Smooth muscle cell (in vitro differentiated cells): ENCODE data around the gene SIRT3. TPM values are rescaled to one million over a fixed set of nuclear protein-coding genes. Genes with fewer than 3 reads are reported as not detected.
A peak's percentile ranks its signal among the peaks of the same experiment; 100 is the strongest.
"Not testable (repeated sequence)": the region's sequence is repeated elsewhere in the genome, so short reads cannot be mapped to it uniquely, and the experiment has no call there.

Experiments
- DNase-seq: peaks from one replicate; lab custom pipeline; 2025; ENCODE audit not compliant: unreplicated experiment; lab: John Stamatoyannopoulos, UW
- H2AFZ ChIP-seq: fragments of 200-600 bp; sonication (generic); 2 replicates; pipeline ENCODE4 v1.6.0; 2016; ENCODE audit warnings: antibody characterized with exemption, low read depth, mild to moderate bottlenecking
- H3F3A ChIP-seq: fragments of 200-600 bp; sonication (generic); 2 replicates; pipeline ENCODE4 v1.6.0; 2017; ENCODE audit warnings: antibody characterized with exemption, low read depth
- H3K27ac ChIP-seq: fragments of 200-600 bp; sonication (generic); 2 replicates; pipeline ENCODE4 v1.5.1; 2016; ENCODE audit warnings: low read depth, mild to moderate bottlenecking
- H3K27me3 ChIP-seq: fragments of 200-600 bp; sonication (generic); 2 replicates; pipeline ENCODE4 v1.6.1; 2016; ENCODE audit warnings: low read depth, mild to moderate bottlenecking
- H3K36me3 ChIP-seq: fragments of 200-600 bp; sonication (generic); 2 replicates; pipeline ENCODE4 v1.5.1; 2016; ENCODE audit warnings: low read depth
- H3K4me1 ChIP-seq: fragments of 200-600 bp; sonication (generic); 2 replicates; pipeline ENCODE4 v1.5.1; 2016; ENCODE audit warnings: low read depth
- H3K4me2 ChIP-seq: fragments of 200-600 bp; sonication (generic); 2 replicates; pipeline ENCODE4 v1.6.0; 2016; ENCODE audit warnings: mild to moderate bottlenecking
- H3K4me3 ChIP-seq: fragments of 200-600 bp; sonication (generic); 2 replicates; pipeline ENCODE4 v1.5.1; 2016; ENCODE audit warnings: mild to moderate bottlenecking
- H3K79me2 ChIP-seq: fragments of 200-600 bp; sonication (generic); 2 replicates; pipeline ENCODE4 v1.6.0; 2016; ENCODE audit warnings: low read depth, mild to moderate bottlenecking
- H3K9ac ChIP-seq: fragments of 200-600 bp; sonication (generic); 2 replicates; pipeline ENCODE4 v1.6.0; 2016; ENCODE audit warnings: low read depth
- H3K9me3 ChIP-seq: fragments of 200-600 bp; sonication (generic); replicated peaks from 2 replicates; pipeline ENCODE4 v1.5.1; 2016; ENCODE audit warnings: low read depth
- H4K20me1 ChIP-seq: fragments of 200-600 bp; sonication (generic); 2 replicates; pipeline ENCODE4 v1.6.0; 2016; ENCODE audit warnings: low read depth
- CTCF ChIP-seq: fragments of 200-600 bp; sonication (generic); IDR thresholded peaks from 2 replicates; pipeline ENCODE4 v1.5.1; 2017; ENCODE audit warnings: borderline replicate concordance, mild to moderate bottlenecking, antibody characterized with exemption; ENCODE audit not compliant: insufficient read depth, poor library complexity, severe bottlenecking
- WGBS: methylation state at CpG from one replicate; pipeline ENCODE4 v1.1.7; 2016; ENCODE audit warnings: low lambda C conversion rate; 5-methylcytosine and 5-hydroxymethylcytosine counted together
- polyA plus RNA-seq: library from polyadenylated mRNA; unstranded; fragments of >200 nt; fragmentation: Nextera tagmentation; extraction: Ambion mirVana; gene quantifications from 2 replicates; pipeline ENCODE4 v1.2.1, GENCODE V29; 2016
- total RNA-seq: library from RNA; depleted of rRNA; stranded (reverse); fragments of >200 nt; gene quantifications from 2 replicates; pipeline ENCODE4 v1.2.3, GENCODE V29; 2014

Gene SIRT3
- total and polyA plus RNA-seq, 2 experiments from 2014 or later, result 13.0 to 19.8 TPM

- H3K36me3 ChIP-seq, result no peaks in the 10 kb centered on the region
- no peaks in the 10 kb centered on the region for H3K79me2 ChIP-seq
- no peak overlapping the region for H3K4me3 ChIP-seq
- 92% methylated on average over 20 of the region's 23 CpGs for WGBS
- no peak for DNase-seq
- H3K9ac ChIP-seq, result no peak overlapping the region
- no peaks in the 10 kb centered on the region for H3K27me3 ChIP-seq
- peaks cover 24% of the 10 kb centered on the region for H4K20me1 ChIP-seq
- no peaks in the 10 kb centered on the region for H3K4me1 ChIP-seq
- H2AFZ ChIP-seq, result no peak overlapping the region
- H3F3A ChIP-seq, result no peaks in the 10 kb centered on the region
- no peak overlapping the region for H3K27ac ChIP-seq
- no peak for TF ChIP-seq CTCF
- no peaks in the 10 kb centered on the region for H3K9me3 ChIP-seq
- H3K4me2 ChIP-seq, result no peak overlapping the region
Observed at GRCh38 chr11:196786-197731, 39.1 kb downstream of the SIRT3 start.

- not testable (repeated sequence) for H3K79me2 ChIP-seq, H4K20me1 ChIP-seq, H3K4me1 ChIP-seq, H3K9ac ChIP-seq, H3K36me3 ChIP-seq, H3K4me2 ChIP-seq, H3F3A ChIP-seq, H3K4me3 ChIP-seq, H3K27ac ChIP-seq, H3K9me3 ChIP-seq, DNase-seq, H3K27me3 ChIP-seq, H2AFZ ChIP-seq
- 81% methylated on average over 5 of the region's 5 CpGs for WGBS
Observed at GRCh38 chr11:193481-193880, 42.7 kb downstream of the SIRT3 start.

GRCh38 chr11:192674-193128, 43.4 kb downstream of the SIRT3 start, which contains the start of gene SCGB1C1:
Gene SCGB1C1, plus strand, starts transcription at chr11:193078. Its CDS starts 22 bp downstream, at chr11:193100.
- 96% methylated on average over 3 of the region's 11 CpGs for WGBS
- not testable (repeated sequence) for H3K79me2 ChIP-seq, H3K4me3 ChIP-seq, H3F3A ChIP-seq, H3K4me2 ChIP-seq, H4K20me1 ChIP-seq, H2AFZ ChIP-seq, H3K27ac ChIP-seq, H3K36me3 ChIP-seq, H3K27me3 ChIP-seq, H3K9ac ChIP-seq, H3K9me3 ChIP-seq, H3K4me1 ChIP-seq, DNase-seq

- not testable (repeated sequence) for H3K4me1 ChIP-seq, H4K20me1 ChIP-seq, H3K79me2 ChIP-seq, H3F3A ChIP-seq, H3K4me3 ChIP-seq, H3K36me3 ChIP-seq, DNase-seq, H2AFZ ChIP-seq, H3K4me2 ChIP-seq, H3K27me3 ChIP-seq, H3K9me3 ChIP-seq, H3K27ac ChIP-seq, H3K9ac ChIP-seq
- TF ChIP-seq CTCF, result peak; percentile 22
- WGBS, result 88% methylated on average over 5 of the region's 8 CpGs
Observed at GRCh38 chr11:191490-192478, 44.4 kb downstream of the SIRT3 start.

DNA sequence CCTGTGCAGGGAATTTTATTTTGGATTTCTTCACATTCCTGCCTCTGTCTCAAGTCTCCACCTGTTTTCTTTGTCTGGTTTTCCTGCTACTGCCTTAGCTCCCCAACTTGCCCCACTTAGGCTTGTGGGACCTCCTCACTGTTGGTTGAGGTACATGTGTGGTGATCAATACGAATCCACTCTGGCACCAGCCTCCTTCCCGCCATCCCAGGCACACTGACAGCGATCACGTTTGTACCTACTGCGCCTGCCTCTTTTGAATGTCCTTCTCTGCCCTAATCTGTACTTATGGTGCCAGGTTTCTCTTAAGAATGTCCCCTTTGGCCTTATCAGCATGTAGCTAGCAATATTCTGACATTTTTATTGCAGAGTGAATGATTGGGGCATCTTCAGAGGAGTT, 45.6 kb downstream of the SIRT3 start:
- not testable (repeated sequence) for H3K9ac ChIP-seq, H3F3A ChIP-seq, H2AFZ ChIP-seq, H3K4me1 ChIP-seq, DNase-seq, H3K4me2 ChIP-seq, H4K20me1 ChIP-seq, H3K36me3 ChIP-seq, H3K27ac ChIP-seq, H3K79me2 ChIP-seq, H3K4me3 ChIP-seq, H3K27me3 ChIP-seq, H3K9me3 ChIP-seq
- 79% methylated on average over 5 of the region's 5 CpGs for WGBS
